Panc1 (cell line): Measurements from ENCODE around the gene TMTC2. TPM values are rescaled to one million over a fixed set of nuclear protein-coding genes. Genes with fewer than 3 reads are reported as not detected.

Experiments
- ATAC-seq: fragments of 200-7000 bp; cut with Tn5 transposase; 2 replicates; pipeline ENCODE4 v1.9.1; 2020; ENCODE audit warnings: mild to moderate bottlenecking, moderate library complexity
- BruUV-seq: library from RNA; stranded (reverse); fragments of 400-500 nt; replicated peaks from 2 replicates; lab custom pipeline; 2021; lab: Mats Ljungman, UMichigan
- CTCF ChIA-PET: fragments of 300-600 bp; sonication (Branson Sonifier 250); formaldehyde crosslinking; loops from one replicate; lab custom pipeline; 2022; ENCODE audit warnings: antibody characterized with exemption; lab: Charles Lee
- POLR2A ChIA-PET: fragments of 300-600 bp; sonication (Branson Sonifier 250); formaldehyde crosslinking; loops from one replicate; lab custom pipeline; 2022; ENCODE audit warnings: antibody characterized with exemption; lab: Charles Lee
- DNase-seq: peaks from one replicate; pipeline ENCODE4 v3.0.0-alpha.2; 2010; ENCODE audit warnings: low read depth, low spot score
- H3K27ac ChIP-seq: 2 replicates; pipeline ENCODE4 v1.5.1; 2011; ENCODE audit warnings: mild to moderate bottlenecking, low read length, inconsistent platforms
- H3K27me3 ChIP-seq: fragments of 200-500 bp; sonication (Bioruptor generic); 2 replicates; pipeline ENCODE4 v1.6.0; 2014; ENCODE audit warnings: low read length, inconsistent platforms; ENCODE audit not compliant: control insufficient read depth, insufficient read depth
- H3K36me3 ChIP-seq: fragments of 200-500 bp; sonication (Bioruptor generic); 2 replicates; pipeline ENCODE4 v1.5.1; 2014; ENCODE audit warnings: inconsistent platforms, mild to moderate bottlenecking, low read length, moderate library complexity; ENCODE audit not compliant: control insufficient read depth, insufficient read depth
- H3K4me1 ChIP-seq: 2 replicates; pipeline ENCODE4 v1.5.1; 2011; ENCODE audit warnings: inconsistent platforms, mild to moderate bottlenecking, low read length, moderate library complexity; ENCODE audit not compliant: control insufficient read depth, insufficient read depth
- H3K4me3 ChIP-seq, 2 experiments: 2 replicates each; pipeline ENCODE4 v1.5.1; 2011 to 2012; ENCODE audit warnings: low read depth in 2 of 2, low read length in 2 of 2, mild to moderate bottlenecking in 2 of 2, inconsistent platforms in 1 of 2, moderate library complexity in 1 of 2
- H3K9me3 ChIP-seq: fragments of 200-500 bp; sonication (Bioruptor generic); 2 replicates; pipeline ENCODE4 v1.5.1; 2014; ENCODE audit warnings: low read depth, mild to moderate bottlenecking, inconsistent platforms, low read length, moderate library complexity; ENCODE audit not compliant: control insufficient read depth, insufficient read depth
- POLR2AphosphoS5 ChIP-seq: IDR thresholded peaks from 2 replicates; pipeline ENCODE4 v1.6.1; 2012; ENCODE audit warnings: mild to moderate bottlenecking, low read depth, low read length, moderate library complexity
- SIN3A ChIP-seq: IDR thresholded peaks from 2 replicates; pipeline ENCODE4 v1.6.1; 2012; ENCODE audit warnings: low read depth, mild to moderate bottlenecking, low read length, moderate library complexity, borderline replicate concordance; ENCODE audit not compliant: insufficient read depth
- TCF7L2 ChIP-seq: IDR thresholded peaks from 2 replicates; pipeline ENCODE4 v1.6.1; 2011; ENCODE audit warnings: mild to moderate bottlenecking, low read depth, low read length, inconsistent platforms
- in situ Hi-C: cut with HindIII; loops from 2 replicates; pipeline ENCODE4 v1.10.0; 2016; ENCODE audit warnings: low sequenced_read_pairs, low pct_unique_long_range_greater_than_20kb
- intact Hi-C: fragments of 100-400 bp; cut with micrococcal nuclease; formaldehyde crosslinking; loops from one replicate; pipeline ENCODE4 v1.10.0; 2022; ENCODE audit not compliant: unreplicated experiment
- total RNA-seq: library from RNA; stranded (reverse); gene quantifications from one replicate; pipeline ENCODE4 v1.2.1, GENCODE V29; 2021; ENCODE audit not compliant: unreplicated experiment
- TF ChIP-seq, protein P1 (sequence below), 2 experiments: IDR thresholded peaks; 2 replicates each; pipeline ENCODE4 v1.6.1; 2011 to 2012; ENCODE audit warnings: low read depth in 2 of 2, control low read depth in 1 of 2, low read length in 1 of 2, mild to moderate bottlenecking in 1 of 2, moderate library complexity in 1 of 2; ENCODE audit not compliant: insufficient read depth in 1 of 2
- TF ChIP-seq, protein P2 (sequence below): fragments of 450-650 bp; IDR thresholded peaks from 2 replicates; pipeline ENCODE4 v1.5.1; 2017; ENCODE audit warnings: mild to moderate bottlenecking

The TMTC2 gene
- total RNA-seq, 1 experiment from 2014 or later = 5.7 TPM

DNA sequence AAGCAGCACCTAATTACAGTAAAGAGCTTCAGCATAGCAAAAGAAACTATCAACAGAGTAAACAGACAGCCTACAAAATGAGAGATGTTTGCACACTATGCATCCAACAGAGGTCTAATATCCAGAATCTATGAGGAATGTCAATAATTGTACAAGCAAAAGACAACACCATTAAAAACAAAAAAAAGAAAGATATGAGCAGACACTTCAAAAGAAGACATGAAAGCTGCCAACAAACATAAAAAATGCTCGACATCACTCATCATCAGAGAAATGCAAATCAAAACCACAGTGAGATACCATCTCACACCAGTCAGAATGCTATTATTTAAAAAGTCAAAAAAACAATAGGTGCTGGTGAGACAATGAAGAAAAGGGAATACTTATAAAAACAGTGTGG is 273.1 kb downstream of the TMTC2 start:
- ATAC-seq (no peak), DNase-seq (no peak)
- intact Hi-C loops (no loop called here), in situ Hi-C loops (no loop called here)
- BruUV-seq = no TSS peak
- Histone ChIP-seq H3K4me1 (no peaks in the 10 kb centered on the region), H3K9me3 (no peaks in the 10 kb centered on the region), H3K36me3 (no peaks in the 10 kb centered on the region), H3K27ac (no peak overlapping the region), H3K27me3 (no peaks in the 10 kb centered on the region), H3K4me3 (no peak overlapping the region)
- POLR2A ChIA-PET = no interaction called here
- TF ChIP-seq POLR2AphosphoS5 (no peak), SIN3A (no peak), TCF7L2 (no peak)
- TF ChIP-seq, protein P1, sequence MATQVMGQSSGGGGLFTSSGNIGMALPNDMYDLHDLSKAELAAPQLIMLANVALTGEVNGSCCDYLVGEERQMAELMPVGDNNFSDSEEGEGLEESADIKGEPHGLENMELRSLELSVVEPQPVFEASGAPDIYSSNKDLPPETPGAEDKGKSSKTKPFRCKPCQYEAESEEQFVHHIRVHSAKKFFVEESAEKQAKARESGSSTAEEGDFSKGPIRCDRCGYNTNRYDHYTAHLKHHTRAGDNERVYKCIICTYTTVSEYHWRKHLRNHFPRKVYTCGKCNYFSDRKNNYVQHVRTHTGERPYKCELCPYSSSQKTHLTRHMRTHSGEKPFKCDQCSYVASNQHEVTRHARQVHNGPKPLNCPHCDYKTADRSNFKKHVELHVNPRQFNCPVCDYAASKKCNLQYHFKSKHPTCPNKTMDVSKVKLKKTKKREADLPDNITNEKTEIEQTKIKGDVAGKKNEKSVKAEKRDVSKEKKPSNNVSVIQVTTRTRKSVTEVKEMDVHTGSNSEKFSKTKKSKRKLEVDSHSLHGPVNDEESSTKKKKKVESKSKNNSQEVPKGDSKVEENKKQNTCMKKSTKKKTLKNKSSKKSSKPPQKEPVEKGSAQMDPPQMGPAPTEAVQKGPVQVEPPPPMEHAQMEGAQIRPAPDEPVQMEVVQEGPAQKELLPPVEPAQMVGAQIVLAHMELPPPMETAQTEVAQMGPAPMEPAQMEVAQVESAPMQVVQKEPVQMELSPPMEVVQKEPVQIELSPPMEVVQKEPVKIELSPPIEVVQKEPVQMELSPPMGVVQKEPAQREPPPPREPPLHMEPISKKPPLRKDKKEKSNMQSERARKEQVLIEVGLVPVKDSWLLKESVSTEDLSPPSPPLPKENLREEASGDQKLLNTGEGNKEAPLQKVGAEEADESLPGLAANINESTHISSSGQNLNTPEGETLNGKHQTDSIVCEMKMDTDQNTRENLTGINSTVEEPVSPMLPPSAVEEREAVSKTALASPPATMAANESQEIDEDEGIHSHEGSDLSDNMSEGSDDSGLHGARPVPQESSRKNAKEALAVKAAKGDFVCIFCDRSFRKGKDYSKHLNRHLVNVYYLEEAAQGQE (IDR thresholded peaks at IDR 0.05; ENCODE audit: insufficient read depth in 1 of 2, low read depth in 2 of 2, low read length in 1 of 2) = no peak
- TF ChIP-seq, protein P2, sequence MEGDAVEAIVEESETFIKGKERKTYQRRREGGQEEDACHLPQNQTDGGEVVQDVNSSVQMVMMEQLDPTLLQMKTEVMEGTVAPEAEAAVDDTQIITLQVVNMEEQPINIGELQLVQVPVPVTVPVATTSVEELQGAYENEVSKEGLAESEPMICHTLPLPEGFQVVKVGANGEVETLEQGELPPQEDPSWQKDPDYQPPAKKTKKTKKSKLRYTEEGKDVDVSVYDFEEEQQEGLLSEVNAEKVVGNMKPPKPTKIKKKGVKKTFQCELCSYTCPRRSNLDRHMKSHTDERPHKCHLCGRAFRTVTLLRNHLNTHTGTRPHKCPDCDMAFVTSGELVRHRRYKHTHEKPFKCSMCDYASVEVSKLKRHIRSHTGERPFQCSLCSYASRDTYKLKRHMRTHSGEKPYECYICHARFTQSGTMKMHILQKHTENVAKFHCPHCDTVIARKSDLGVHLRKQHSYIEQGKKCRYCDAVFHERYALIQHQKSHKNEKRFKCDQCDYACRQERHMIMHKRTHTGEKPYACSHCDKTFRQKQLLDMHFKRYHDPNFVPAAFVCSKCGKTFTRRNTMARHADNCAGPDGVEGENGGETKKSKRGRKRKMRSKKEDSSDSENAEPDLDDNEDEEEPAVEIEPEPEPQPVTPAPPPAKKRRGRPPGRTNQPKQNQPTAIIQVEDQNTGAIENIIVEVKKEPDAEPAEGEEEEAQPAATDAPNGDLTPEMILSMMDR = no peak
- CTCF ChIA-PET = no interaction called here

DNA sequence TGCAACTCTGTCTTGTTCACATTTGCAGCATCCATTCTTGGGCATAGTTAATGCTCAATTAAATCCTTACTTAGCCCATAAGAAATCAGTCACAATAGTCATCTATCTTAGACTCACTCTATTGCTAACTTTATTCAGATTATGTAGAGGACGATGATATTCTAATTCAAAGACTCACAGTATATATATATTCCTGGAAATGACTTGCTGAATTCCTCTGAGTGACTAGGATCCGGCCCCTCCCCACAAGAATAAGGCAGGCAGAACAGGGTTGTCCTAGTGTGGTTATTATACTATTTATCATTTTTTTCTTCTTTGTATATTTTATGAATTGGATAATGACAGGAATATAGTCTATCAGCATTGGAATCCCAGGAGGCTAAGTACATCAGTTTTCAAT is 275.1 kb downstream of the TMTC2 start:
- DNase-seq (no peak), ATAC-seq (no peak)
- Histone ChIP-seq H3K4me3 (no peak overlapping the region), H3K36me3 (no peaks in the 10 kb centered on the region), H3K27ac (no peak overlapping the region), H3K4me1 (no peaks in the 10 kb centered on the region), H3K9me3 (no peaks in the 10 kb centered on the region), H3K27me3 (no peaks in the 10 kb centered on the region)
- POLR2A ChIA-PET = no interaction called here
- CTCF ChIA-PET = no interaction called here
- TF ChIP-seq, protein P2 = no peak
- TF ChIP-seq SIN3A = no peak
- TF ChIP-seq POLR2AphosphoS5 = no peak
- TF ChIP-seq, protein P1 (IDR thresholded peaks at IDR 0.05; ENCODE audit: insufficient read depth in 1 of 2, low read depth in 2 of 2, low read length in 1 of 2) = no peak
- no peak for TF ChIP-seq TCF7L2
- in situ Hi-C loops = no loop called here
- no TSS peak for BruUV-seq
- intact Hi-C loops = no loop called here
